ENCODE results near the gene S1PR2. TPM values are rescaled to one million over a fixed set of nuclear protein-coding genes. Genes with fewer than 3 reads are reported as not detected.

Gene S1PR2
- total RNA-seq, 4 donors from 2014 or later: 1.6 to 6.1 (median 3.3) TPM

DNA sequence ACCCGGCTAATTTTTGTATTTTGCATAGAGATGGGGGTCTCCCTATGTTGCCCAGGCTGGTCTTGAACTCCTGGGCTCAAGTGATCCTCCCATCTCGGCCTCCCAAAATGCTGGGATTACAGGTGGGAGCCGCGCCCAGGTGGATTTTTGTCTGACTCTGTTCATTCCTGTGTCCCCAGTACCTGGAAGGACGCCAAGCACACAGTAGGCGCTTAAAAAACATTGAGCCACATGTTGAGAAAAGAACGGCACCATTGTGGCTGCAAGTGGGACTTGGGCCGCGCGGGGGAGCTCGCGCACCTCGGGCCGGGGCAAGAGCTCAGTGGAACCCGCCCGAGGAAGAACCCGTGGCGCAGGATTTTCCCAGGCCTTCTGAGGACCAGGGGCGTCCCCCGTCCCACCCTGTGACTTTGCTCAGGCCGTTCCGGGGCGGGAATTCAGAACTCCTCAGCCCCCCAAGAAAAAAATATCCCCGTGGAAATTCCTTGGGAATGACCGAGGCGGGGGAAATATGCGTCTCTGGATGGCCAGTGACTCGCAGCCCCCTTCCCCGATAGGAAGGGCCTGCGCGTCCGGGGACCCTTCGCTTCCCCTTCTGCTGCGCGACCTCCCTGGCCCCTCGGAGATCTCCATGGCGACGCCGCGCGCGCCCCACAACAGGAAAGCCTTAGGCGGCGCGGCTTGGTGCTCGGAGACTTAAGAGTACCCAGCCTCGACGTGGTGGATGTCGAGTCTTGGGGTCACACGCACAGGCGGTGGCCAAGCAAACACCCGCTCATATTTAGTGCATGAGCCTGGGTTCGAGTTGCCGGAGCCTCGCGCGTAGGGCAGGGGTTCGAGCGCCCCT lies 38.4 kb upstream of the S1PR2 start:
- Histone ChIP-seq H3K36me3 (peaks cover 0 to 4% (median 0%) of the 10 kb centered on the region in 3 donors), H3K9me3 (no peaks in the 10 kb centered on the region), H3K27ac (peak overlapping the region; percentile 76 to 93 (median 84)), H3K4me3 (peak overlapping the region; percentile 27 to 67 (median 48)), H3K27me3 (peaks cover 0 to 18% (median 0%) of the 10 kb centered on the region in 4 donors), H3K4me1 (peaks cover 21 to 61% (median 21%) of the 10 kb centered on the region in 3 donors)
- TF ChIP-seq POLR2A (IDR thresholded peaks at IDR 0.05): no peak
- TF ChIP-seq, protein P1, sequence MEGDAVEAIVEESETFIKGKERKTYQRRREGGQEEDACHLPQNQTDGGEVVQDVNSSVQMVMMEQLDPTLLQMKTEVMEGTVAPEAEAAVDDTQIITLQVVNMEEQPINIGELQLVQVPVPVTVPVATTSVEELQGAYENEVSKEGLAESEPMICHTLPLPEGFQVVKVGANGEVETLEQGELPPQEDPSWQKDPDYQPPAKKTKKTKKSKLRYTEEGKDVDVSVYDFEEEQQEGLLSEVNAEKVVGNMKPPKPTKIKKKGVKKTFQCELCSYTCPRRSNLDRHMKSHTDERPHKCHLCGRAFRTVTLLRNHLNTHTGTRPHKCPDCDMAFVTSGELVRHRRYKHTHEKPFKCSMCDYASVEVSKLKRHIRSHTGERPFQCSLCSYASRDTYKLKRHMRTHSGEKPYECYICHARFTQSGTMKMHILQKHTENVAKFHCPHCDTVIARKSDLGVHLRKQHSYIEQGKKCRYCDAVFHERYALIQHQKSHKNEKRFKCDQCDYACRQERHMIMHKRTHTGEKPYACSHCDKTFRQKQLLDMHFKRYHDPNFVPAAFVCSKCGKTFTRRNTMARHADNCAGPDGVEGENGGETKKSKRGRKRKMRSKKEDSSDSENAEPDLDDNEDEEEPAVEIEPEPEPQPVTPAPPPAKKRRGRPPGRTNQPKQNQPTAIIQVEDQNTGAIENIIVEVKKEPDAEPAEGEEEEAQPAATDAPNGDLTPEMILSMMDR (IDR thresholded peaks at IDR 0.05): peak; percentile 93 to 98 (median 96)
- intact Hi-C loops (cut with DNase I): loop anchor here (2.0 kb wide), 1 partner anchor 119 kb away; no protein-coding TSS in a partner anchor
- WGBS, 2 donors: 0 to 3% methylated on average over 16 to 17 of the region's 59 CpGs
- peak; percentile 40 for DNase-seq

DNA sequence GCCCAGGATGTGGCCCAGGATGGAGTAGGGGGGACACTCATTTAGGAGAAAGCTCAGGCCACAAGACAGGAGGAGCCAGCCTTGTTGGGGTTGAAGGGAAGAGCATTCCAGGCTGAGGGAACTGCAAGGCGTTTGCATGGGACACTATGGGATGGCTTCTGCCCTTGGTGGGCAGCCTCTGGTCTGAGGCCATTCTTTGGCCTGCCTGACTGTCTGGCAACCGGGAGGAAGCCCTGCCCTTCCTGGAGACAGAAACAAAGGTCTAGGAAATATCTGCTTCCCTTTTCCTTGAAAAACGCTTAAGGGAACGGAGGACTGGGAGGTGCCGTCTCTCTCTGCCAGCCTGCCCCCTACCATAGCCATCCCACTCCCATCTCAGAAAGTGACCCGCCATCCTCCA lies 36.9 kb upstream of the S1PR2 start:
- DNase-seq: no peak
- Histone ChIP-seq H3K4me1 (peaks cover 21 to 53% (median 21%) of the 10 kb centered on the region in 3 donors), H3K4me3 (no peak overlapping the region), H3K36me3 (no peaks in the 10 kb centered on the region), H3K9me3 (no peaks in the 10 kb centered on the region), H3K27me3 (peaks cover 0 to 18% (median 0%) of the 10 kb centered on the region in 4 donors), H3K27ac (peak overlapping the region in 3 of 4 donors; percentile 49 to 89 (median 80))
- WGBS, 2 donors: 41 to 63% methylated on average over 3 to 5 of the region's 6 CpGs
- no peak for TF ChIP-seq POLR2A (IDR thresholded peaks at IDR 0.05)
- TF ChIP-seq, protein P1 (IDR thresholded peaks at IDR 0.05): no peak
- intact Hi-C loops (cut with DNase I): loop anchor here (2.0 kb wide), 1 partner anchor 121 kb away; no protein-coding TSS in a partner anchor

DNA sequence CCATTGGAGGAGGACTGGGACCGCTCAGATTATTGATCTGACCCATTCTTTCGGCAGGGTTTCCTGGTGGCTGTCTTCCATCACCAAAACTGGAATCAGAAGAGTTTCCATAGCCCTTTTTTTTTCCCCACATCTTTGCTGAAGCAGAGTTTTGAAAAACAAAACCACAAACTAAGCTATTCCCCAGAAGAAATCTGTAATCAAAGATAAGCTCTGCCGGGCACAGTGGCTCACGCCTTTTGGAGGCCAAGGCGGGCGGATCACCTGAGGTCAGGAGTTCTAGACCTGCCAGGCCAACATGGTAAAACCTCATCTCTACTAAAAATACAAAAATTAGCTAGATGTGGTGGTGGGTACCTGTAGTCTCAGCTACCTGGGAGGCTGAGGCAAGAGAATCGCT lies 35.6 kb upstream of the S1PR2 start:
- Histone ChIP-seq H3K36me3 (no peaks in the 10 kb centered on the region), H3K9me3 (no peaks in the 10 kb centered on the region), H3K27me3 (peaks cover 0 to 18% (median 0%) of the 10 kb centered on the region in 4 donors), H3K27ac (no peak overlapping the region), H3K4me1 (peaks cover 15 to 40% (median 21%) of the 10 kb centered on the region in 3 donors), H3K4me3 (no peak overlapping the region)
- TF ChIP-seq, protein P1 (IDR thresholded peaks at IDR 0.05): no peak
- no peak for TF ChIP-seq POLR2A (IDR thresholded peaks at IDR 0.05)
- no peak for DNase-seq
- 86 to 87% methylated on average over 7 of the region's 7 CpGs for WGBS, 2 donors
- intact Hi-C loops (cut with DNase I): no loop called here

DNA sequence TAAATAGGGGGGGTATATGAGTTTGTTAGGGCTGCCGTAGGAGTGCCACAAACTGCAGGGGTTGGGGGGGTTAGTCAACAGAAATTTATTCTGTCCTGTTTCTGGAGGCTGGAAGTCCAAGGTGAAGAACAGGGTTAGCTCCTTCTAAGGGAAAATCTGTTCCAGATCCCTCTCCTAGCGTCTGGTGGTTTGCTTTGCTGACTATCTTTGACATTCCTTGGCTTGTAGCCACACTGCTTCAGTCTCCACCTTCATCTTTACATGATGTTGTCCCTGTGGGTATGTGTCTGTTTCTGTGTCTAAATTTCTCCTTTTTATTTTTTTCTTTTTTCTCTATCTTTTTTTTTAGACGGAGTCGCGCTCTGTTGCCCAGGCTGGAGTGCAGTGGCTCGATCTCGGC lies 31.6 kb upstream of the S1PR2 start:
- Histone ChIP-seq H3K9me3 (no peaks in the 10 kb centered on the region), H3K36me3 (peaks cover 9 to 17% (median 10%) of the 10 kb centered on the region in 3 donors), H3K27me3 (no peaks in the 10 kb centered on the region), H3K4me3 (no peak overlapping the region), H3K27ac (no peak overlapping the region), H3K4me1 (peaks cover 3 to 20% (median 13%) of the 10 kb centered on the region in 3 donors)
- TF ChIP-seq, protein P1 (IDR thresholded peaks at IDR 0.05): no peak
- no peak for TF ChIP-seq POLR2A (IDR thresholded peaks at IDR 0.05)
- intact Hi-C loops (cut with DNase I): no loop called here
- 72 to 80% methylated on average over 5 to 7 of the region's 7 CpGs for WGBS, 2 donors
- no peak for DNase-seq

- Histone ChIP-seq H3K27me3 (no peaks in the 10 kb centered on the region), H3K4me3 (no peak overlapping the region), H3K4me1 (peaks cover 3 to 19% (median 13%) of the 10 kb centered on the region in 3 donors), H3K9me3 (no peaks in the 10 kb centered on the region), H3K27ac (no peak overlapping the region), H3K36me3 (peaks cover 12 to 43% (median 28%) of the 10 kb centered on the region in 3 donors)
- TF ChIP-seq, protein P1 (IDR thresholded peaks at IDR 0.05): no peak
- TF ChIP-seq POLR2A (IDR thresholded peaks at IDR 0.05): no peak
- DNase-seq: no peak
- 24 to 51% methylated on average over 7 of the region's 8 CpGs for WGBS, 2 donors
- intact Hi-C loops (cut with DNase I): no loop called here
Measured at GRCh38 chr19:10260141-10260584, 29.0 kb upstream of the S1PR2 start.

All from esophagus squamous epithelium (tissue), 5 donors.